Coronary artery (tissue), 2 donors: ENCODE measurements around the gene DOK3.

ENCODE experiments used
- DNase-seq: peaks from one replicate; pipeline ENCODE4 v3.0.0-alpha.2; 2017; ENCODE audit warnings: low spot score
- H3K27ac ChIP-seq, 2 donors: fragments of 200-600 bp; sonication (generic); one replicate each; pipeline ENCODE4 v1.5.1; 2016 to 2019
- H3K4me3 ChIP-seq: fragments of 200-600 bp; sonication (generic); 2 replicates; pipeline ENCODE4 v1.5.1; 2016; ENCODE audit warnings: mild to moderate bottlenecking, moderate library complexity
- TF ChIP-seq, protein P1 (sequence below): fragments of 200-600 bp; sonication (generic); IDR thresholded peaks from one replicate; pipeline ENCODE4 v1.5.1; 2019; ENCODE audit warnings: antibody characterized with exemption

DOK3 gene

DNA sequence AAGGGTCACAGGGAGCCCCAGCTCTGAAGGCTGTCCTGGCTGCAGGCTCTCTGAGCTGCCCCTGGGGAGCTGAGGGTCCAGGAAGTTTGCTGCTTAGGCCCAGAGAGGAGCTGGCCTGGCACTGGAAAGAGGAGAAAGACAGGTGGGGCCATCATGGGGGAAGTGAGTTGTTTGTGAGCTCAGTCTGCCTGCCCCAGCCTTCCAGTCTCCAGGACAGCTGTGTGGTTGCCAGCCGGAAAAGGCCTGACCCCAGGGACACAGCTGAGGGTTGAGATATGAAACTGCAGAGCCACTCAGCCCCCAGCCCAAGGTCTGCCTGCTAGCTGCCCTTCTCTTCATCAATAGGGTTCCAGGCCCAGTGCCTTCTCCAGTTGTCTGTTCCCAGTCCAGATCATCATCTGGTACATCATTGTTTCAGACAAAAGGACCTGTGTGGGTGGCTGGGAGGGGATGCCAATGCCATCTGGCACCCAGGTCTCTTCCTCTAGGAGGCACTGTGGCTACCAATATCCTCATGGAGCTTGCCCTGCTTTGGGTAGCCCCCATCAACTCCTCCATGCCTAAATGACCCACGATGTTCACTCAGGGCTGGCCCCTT, 11.4 kb upstream of the DOK3 start:
- H3K4me3 ChIP-seq, result no peak overlapping the region
- TF ChIP-seq, protein P1, sequence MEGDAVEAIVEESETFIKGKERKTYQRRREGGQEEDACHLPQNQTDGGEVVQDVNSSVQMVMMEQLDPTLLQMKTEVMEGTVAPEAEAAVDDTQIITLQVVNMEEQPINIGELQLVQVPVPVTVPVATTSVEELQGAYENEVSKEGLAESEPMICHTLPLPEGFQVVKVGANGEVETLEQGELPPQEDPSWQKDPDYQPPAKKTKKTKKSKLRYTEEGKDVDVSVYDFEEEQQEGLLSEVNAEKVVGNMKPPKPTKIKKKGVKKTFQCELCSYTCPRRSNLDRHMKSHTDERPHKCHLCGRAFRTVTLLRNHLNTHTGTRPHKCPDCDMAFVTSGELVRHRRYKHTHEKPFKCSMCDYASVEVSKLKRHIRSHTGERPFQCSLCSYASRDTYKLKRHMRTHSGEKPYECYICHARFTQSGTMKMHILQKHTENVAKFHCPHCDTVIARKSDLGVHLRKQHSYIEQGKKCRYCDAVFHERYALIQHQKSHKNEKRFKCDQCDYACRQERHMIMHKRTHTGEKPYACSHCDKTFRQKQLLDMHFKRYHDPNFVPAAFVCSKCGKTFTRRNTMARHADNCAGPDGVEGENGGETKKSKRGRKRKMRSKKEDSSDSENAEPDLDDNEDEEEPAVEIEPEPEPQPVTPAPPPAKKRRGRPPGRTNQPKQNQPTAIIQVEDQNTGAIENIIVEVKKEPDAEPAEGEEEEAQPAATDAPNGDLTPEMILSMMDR, result no peak
- no peak for DNase-seq
- no peak overlapping the region for H3K27ac ChIP-seq

DNA sequence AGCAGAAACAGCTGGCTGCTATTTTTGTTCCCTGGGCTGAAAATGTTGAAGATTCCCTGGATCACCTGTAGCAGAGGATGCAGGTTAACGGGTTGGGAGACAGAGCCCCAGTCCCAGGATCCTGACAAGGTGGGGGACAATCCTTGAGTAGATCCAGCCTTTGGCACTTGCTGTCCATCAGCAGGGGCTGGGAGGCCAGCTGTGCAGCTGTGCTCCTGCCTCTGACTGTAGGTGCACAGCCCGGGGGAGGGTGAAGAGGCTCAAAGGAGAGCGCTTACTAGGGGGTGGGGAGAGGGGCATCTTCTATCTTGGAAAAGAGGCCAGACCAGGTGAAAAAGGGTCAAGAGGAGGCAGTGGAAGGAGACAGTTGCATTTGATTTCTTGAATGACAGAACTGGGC, 10.6 kb upstream of the DOK3 start:
- DNase-seq, result no peak
- Histone ChIP-seq H3K27ac (no peak overlapping the region), H3K4me3 (no peak overlapping the region)
- TF ChIP-seq, protein P1, result no peak

DNA sequence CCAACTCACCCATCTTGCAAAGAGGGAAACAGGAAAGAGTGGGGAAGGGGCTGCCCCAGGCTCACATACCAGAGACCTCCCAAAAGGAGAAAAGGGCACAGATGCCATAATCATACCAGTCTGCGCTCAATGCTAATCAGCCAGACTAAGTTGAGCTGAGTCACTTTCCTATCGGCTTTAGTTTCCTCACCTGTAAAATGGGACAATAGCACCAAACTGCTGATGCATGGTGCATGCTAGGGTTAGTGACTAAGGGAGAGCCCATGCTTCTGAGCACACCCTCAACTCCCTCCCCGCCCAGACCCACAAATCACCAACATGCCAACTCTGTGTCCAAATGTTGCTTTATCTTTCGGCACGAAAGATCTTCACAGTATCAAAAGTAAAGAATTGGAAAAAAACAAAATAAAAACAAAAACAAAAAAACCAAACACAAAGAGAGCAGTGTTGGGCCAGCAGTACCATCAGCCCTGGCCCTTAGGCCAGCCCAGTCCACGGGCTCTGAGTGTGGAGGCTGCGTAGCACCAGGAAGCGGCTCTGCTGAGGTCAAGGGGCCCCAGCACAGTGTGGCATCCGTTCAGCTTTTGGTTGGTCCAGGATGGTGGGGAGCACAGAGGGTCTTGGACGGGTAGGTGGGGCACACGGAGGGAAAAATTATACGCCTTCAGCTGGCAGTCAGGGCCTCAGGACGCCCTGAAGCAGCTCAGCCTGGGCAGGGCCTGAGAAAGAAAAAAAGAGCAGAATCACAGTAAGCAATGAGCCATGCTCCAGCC, 10.0 kb upstream of the DOK3 start:
- no peak overlapping the region for H3K27ac ChIP-seq
- no peak for DNase-seq
- TF ChIP-seq, protein P1, result no peak
- no peak overlapping the region for H3K4me3 ChIP-seq

DNA sequence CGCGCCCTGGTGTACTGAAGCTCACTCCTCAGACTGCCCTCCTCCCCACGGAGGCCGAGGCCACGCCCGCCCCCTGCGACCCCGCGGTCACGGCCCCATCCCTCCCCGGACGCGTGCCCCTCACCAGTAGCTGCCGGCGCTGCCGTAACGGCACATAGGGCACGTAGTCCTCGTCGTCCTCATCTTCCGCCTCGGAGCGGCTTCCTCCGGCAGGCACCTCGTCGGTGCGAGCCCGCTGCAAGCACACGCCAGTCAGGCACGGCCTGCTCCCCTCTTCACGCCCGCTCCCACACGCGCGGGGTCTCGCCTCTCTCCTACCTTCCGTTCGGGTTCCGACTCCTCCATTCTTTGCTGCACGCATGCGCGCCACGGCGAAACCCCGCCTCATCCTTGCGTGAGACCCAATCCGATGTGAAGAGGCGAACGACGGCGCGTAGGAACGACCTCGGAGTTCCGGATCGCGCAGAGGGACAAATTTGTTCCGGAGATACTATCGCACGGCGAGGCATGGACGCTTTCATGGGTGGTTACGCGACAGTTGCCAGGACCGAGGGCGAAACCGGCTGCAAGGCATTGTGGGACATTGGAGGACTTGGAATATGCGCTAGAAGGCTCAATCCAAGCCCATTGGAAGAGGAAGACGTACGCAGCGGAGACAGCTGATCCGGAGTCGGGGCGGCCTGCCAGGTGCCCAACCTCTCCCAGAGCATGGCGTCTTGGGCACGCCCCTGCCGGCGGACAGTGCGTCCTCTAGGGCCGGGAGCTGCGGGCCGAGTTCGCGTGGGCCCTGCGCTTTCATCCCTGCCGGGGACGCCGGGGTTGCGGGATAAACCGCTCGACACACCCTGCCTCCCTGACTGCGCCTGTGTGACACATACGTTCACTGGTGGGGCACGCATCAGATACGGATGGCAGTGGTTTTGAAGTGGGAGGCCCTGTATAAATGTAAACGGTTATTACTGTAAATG, 7.3 kb upstream of the DOK3 start, which contains the start of gene DDX41:
Gene DDX41, minus strand, starts transcription at position 361 of the 968 bp plus-strand sequence. Its CDS starts 16 bp downstream, at position 345.
- peak within 1 kb of the TSS; percentile 100 for H3K4me3 ChIP-seq
- H3K27ac ChIP-seq, result peak within 1 kb of the TSS; percentile 63 to 96
- peak; percentile 99 for DNase-seq
- TF ChIP-seq, protein P1, result no peak

DNA sequence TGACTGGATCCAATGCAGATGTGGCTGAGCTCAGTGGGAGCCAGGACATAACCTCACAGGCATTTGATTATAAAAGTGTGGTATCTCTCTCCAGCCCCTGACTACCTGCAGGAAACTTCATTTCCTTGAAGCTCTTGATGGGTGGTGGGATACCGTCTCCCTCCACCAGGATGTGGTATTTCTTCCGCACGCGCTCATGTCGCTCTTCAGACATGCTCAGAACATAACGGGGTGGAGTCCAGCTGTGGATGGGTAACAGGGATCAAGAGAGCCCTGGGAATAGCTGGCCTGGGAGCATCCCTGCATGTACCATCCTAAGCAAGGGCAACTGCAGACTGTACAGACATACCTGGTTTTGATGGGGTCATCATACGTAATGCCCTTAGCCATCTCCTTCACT, 6.0 kb upstream of the DOK3 start:
- peak; percentile 69 for DNase-seq
- H3K27ac ChIP-seq, result no peak overlapping the region
- TF ChIP-seq, protein P1, result no peak
- H3K4me3 ChIP-seq, result peak overlapping the region; percentile 100

DNA sequence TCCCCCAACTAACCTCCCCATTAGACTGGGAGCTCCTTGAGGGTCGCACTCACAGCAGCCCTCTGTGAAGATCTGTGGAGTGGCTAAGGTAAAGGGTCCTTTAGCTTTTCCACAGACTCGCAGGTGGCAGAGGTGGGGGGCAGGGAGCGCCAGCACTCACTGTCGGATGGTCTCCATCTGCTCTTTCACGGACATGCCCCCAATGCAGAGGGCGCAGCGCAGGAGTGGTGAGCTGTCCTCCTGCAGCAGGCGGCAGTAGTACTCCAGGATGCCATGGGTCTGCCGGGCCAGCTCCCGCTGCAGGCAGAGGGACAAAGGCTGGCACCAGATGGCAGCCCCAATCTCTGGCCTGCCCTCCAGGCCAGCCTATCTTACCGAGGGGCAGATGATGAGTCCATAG, 4.9 kb upstream of the DOK3 start:
- DNase-seq, result no peak
- Histone ChIP-seq H3K27ac (no peak overlapping the region), H3K4me3 (no peak overlapping the region)
- TF ChIP-seq, protein P1, result no peak
